Mesodermal cell (in vitro differentiated cells): ENCODE results near the gene TBC1D8B.

Experiments
- H3K27ac ChIP-seq: 2 replicates; pipeline ENCODE4 v1.7.0; 2013; ENCODE audit warnings: mild to moderate bottlenecking, low read depth, low read length, moderate library complexity; ENCODE audit not compliant: severe bottlenecking
- H3K36me3 ChIP-seq: 2 replicates; pipeline ENCODE4 v1.7.1; 2013; ENCODE audit warnings: mild to moderate bottlenecking, low read length, moderate library complexity; ENCODE audit not compliant: control insufficient read depth, insufficient read depth
- H3K4me1 ChIP-seq: one replicate; pipeline ENCODE4 v1.7.1; 2013; ENCODE audit warnings: mild to moderate bottlenecking, low read length; ENCODE audit not compliant: insufficient read depth, control insufficient read depth, poor library complexity, severe bottlenecking
- H3K4me3 ChIP-seq: 2 replicates; pipeline ENCODE4 v1.7.0; 2013; ENCODE audit warnings: low read length, control low read depth, mild to moderate bottlenecking; ENCODE audit not compliant: insufficient read depth, poor library complexity, severe bottlenecking; ENCODE audit errors: extremely low read depth
- H3K9me3 ChIP-seq: 2 replicates; pipeline ENCODE4 v1.7.1; 2013; ENCODE audit warnings: mild to moderate bottlenecking, low read length, moderate library complexity; ENCODE audit not compliant: control insufficient read depth
- WGBS, 2 experiments: methylation state at CpG; one replicate each; pipeline ENCODE4 v1.1.5; 2013; ENCODE audit warnings: missing lambda C conversion rate in 2 of 2; ENCODE audit not compliant: insufficient coverage in 2 of 2; 5-methylcytosine and 5-hydroxymethylcytosine counted together

Gene TBC1D8B

DNA sequence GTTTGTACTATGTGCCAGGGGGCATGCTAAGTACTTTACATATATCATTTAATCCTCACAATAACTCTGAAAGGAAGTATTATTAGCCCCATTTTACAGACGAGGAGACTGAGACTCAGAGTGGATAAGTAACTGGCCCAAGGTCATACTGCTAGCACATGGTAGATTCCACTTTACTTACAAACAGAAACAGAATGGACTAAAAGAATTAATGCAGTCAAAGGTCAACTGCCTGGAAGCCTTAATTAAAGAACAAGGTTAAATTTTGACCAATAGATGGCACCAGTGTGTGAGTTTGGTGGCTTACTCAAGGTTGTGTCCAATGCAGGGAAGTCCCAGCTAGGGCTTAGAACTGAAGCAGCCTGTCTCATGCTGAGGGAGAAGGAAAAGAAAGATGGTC lies 96.0 kb downstream of the TBC1D8B start:
- WGBS, 2 experiments, result no CpG with 5 or more reads among the region's 1 CpG
- peaks cover 19% of the 10 kb centered on the region for H3K4me1 ChIP-seq
- no peaks in the 10 kb centered on the region for H3K36me3 ChIP-seq
- no peak overlapping the region for H3K4me3 ChIP-seq
- H3K9me3 ChIP-seq, result no peaks in the 10 kb centered on the region
- no peak overlapping the region for H3K27ac ChIP-seq

- Histone ChIP-seq H3K9me3 (no peaks in the 10 kb centered on the region), H3K4me1 (peaks cover 19% of the 10 kb centered on the region), H3K27ac (no peak overlapping the region), H3K36me3 (no peaks in the 10 kb centered on the region), H3K4me3 (no peak overlapping the region)
- 86% methylated on average over 1 of the region's 2 CpGs; no CpG with 5 or more reads in 1 of the 2 experiments for WGBS, 2 experiments
Measured at GRCh38 chrX:106899276-106899675, 96.8 kb downstream of the TBC1D8B start.

GRCh38 chrX:106899841-106900240 lies 97.4 kb downstream of the TBC1D8B start:
- no peak overlapping the region for H3K4me3 ChIP-seq
- no CpG with 5 or more reads among the region's 1 CpG for WGBS, 2 experiments
- no peaks in the 10 kb centered on the region for H3K9me3 ChIP-seq
- H3K36me3 ChIP-seq, result no peaks in the 10 kb centered on the region
- no peak overlapping the region for H3K27ac ChIP-seq
- H3K4me1 ChIP-seq, result peaks cover 15% of the 10 kb centered on the region

DNA sequence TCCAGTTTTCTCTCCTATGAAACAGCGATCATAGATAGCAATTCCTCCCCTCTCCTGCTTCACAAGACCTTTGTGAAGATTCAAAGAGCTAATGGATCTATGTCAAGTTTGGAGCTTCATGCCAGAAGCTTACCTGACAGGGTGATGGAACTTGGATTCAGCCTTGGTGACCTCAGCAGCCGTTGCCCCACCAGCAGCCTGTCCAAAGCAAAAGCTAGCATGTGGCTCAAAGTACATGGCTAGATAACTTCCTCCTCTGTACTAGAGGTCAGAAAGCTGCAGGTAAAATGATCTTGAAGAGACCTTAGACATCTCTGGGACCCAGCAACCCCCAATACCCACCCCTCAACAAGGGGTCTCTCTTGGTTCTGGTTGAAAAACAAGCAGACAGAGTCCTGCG lies 98.9 kb downstream of the TBC1D8B start:
- no peaks in the 10 kb centered on the region for H3K36me3 ChIP-seq
- H3K27ac ChIP-seq, result no peak overlapping the region
- peaks cover 5% of the 10 kb centered on the region for H3K4me1 ChIP-seq
- H3K9me3 ChIP-seq, result no peaks in the 10 kb centered on the region
- no CpG with 5 or more reads among the region's 3 CpGs for WGBS, 2 experiments
- H3K4me3 ChIP-seq, result no peak overlapping the region

GRCh38 chrX:106901781-106902219 lies 99.3 kb downstream of the TBC1D8B start:
- H3K9me3 ChIP-seq, result no peaks in the 10 kb centered on the region
- WGBS, 2 experiments, result 100% methylated on average over 1 of the region's 4 CpGs
- H3K27ac ChIP-seq, result no peak overlapping the region
- no peaks in the 10 kb centered on the region for H3K36me3 ChIP-seq
- H3K4me1 ChIP-seq, result peaks cover 5% of the 10 kb centered on the region
- H3K4me3 ChIP-seq, result no peak overlapping the region

- Histone ChIP-seq H3K27ac (no peak overlapping the region), H3K4me3 (no peak overlapping the region), H3K9me3 (no peaks in the 10 kb centered on the region), H3K36me3 (no peaks in the 10 kb centered on the region), H3K4me1 (peaks cover 2% of the 10 kb centered on the region)
- WGBS, 2 experiments, result 83% methylated on average over 1 of the region's 2 CpGs; no CpG with 5 or more reads in 1 of the 2 experiments
Measured at GRCh38 chrX:106902684-106903083, 100.2 kb downstream of the TBC1D8B start.

- H3K4me1 ChIP-seq, result peaks cover 2% of the 10 kb centered on the region
- 44% methylated on average over 1 of the region's 1 CpG; no CpG with 5 or more reads in 1 of the 2 experiments for WGBS, 2 experiments
- no peak within 1 kb of the TSS for H3K27ac ChIP-seq
- H3K36me3 ChIP-seq, result no peaks in the 10 kb centered on the region
- H3K9me3 ChIP-seq, result no peaks in the 10 kb centered on the region
- no peak within 1 kb of the TSS for H3K4me3 ChIP-seq
Measured at GRCh38 chrX:106903291-106903824, 100.9 kb downstream of the TBC1D8B start, which contains the start of gene RIPPLY1. Gene RIPPLY1, minus strand, starts transcription at chrX:106903341. Its CDS starts 54 bp downstream, at chrX:106903287.

- H3K4me1 ChIP-seq, result peaks cover 2% of the 10 kb centered on the region
- 85 to 100% methylated on average over 1 to 4 of the region's 5 CpGs for WGBS, 2 experiments
- H3K27ac ChIP-seq, result no peak overlapping the region
- H3K4me3 ChIP-seq, result no peak overlapping the region
- no peaks in the 10 kb centered on the region for H3K9me3 ChIP-seq
- H3K36me3 ChIP-seq, result no peaks in the 10 kb centered on the region
Measured at GRCh38 chrX:106903856-106904528, 101.5 kb downstream of the TBC1D8B start.

DNA sequence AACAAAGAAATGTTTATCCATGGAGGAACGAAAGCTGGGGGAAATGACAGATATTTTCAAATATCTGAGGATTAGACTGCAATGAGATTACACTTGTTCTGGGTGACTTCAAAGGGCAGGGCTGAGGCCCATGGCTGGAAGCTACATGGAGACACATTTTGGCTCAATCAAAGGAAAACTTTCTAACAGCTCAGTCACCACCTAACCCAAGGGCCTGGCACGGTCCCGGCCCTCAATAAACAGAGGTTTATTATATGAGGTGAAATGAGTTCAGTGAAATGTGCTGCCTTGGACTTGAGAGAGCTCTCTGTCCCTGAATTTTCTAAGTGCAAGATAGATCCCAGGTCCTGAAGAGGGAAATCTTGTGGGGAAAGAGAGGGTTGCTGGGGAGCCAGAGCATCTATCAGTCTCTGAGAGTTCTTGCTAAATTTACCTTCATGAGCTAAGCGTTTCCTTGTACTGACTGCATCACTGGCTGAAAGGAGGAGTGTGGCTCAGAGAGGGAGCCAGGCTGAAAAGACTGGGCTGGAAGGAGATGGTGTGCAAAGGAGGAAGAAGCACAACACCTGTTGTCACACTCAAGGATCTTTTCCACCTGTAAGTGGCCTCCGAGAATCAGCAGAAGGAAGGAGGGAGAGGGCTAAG lies 102.7 kb downstream of the TBC1D8B start:
- Histone ChIP-seq H3K4me1 (peaks cover 2% of the 10 kb centered on the region), H3K27ac (no peak overlapping the region), H3K9me3 (no peaks in the 10 kb centered on the region), H3K36me3 (no peaks in the 10 kb centered on the region), H3K4me3 (no peak overlapping the region)
- WGBS, 2 experiments, result no CpG with 5 or more reads among the region's 5 CpGs

- peaks cover 2% of the 10 kb centered on the region for H3K4me1 ChIP-seq
- no peaks in the 10 kb centered on the region for H3K36me3 ChIP-seq
- H3K9me3 ChIP-seq, result no peaks in the 10 kb centered on the region
- 90 to 96% methylated on average over 4 of the region's 6 CpGs for WGBS, 2 experiments
- no peak overlapping the region for H3K4me3 ChIP-seq
- H3K27ac ChIP-seq, result no peak overlapping the region
Measured at GRCh38 chrX:106906361-106906760, 103.9 kb downstream of the TBC1D8B start.

- H3K4me1 ChIP-seq, result no peaks in the 10 kb centered on the region
- H3K27ac ChIP-seq, result no peak overlapping the region
- H3K4me3 ChIP-seq, result no peak overlapping the region
- no peaks in the 10 kb centered on the region for H3K9me3 ChIP-seq
- no peaks in the 10 kb centered on the region for H3K36me3 ChIP-seq
- 100% methylated on average over 1 of the region's 2 CpGs; no CpG with 5 or more reads in 1 of the 2 experiments for WGBS, 2 experiments
Measured at GRCh38 chrX:106912864-106913263, 110.4 kb downstream of the TBC1D8B start.
